ENCODE measurements around the gene RGP1.
A peak's percentile ranks its signal among the peaks of the same experiment; 100 is the strongest.

Gene RGP1

DNA sequence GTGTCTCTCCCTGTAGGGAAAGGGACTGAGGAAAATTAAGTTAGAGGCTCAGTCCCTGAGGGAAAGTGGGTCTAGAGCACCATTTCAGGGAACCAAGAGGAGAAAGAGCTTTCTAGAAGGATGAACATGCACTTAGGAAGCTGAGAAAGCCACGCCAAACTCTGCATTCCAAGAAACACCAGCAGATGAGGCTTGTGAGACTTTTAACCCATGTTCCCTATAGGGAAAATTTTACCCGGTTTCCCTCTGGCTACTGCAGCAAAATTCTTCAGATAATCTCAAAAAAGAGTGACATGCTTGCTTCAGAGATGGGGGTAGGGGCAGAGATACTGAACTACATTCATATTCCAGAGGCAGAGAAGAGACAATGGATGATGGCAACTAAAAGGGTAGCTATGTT is 25.7 kb upstream of the RGP1 start:
- no peak for DNase-seq

GRCh38 chr9:35723908-35724307 is 25.2 kb upstream of the RGP1 start:
- no peak for DNase-seq

GRCh38 chr9:35725362-35725761 is 23.7 kb upstream of the RGP1 start:
- no peak for DNase-seq

DNA sequence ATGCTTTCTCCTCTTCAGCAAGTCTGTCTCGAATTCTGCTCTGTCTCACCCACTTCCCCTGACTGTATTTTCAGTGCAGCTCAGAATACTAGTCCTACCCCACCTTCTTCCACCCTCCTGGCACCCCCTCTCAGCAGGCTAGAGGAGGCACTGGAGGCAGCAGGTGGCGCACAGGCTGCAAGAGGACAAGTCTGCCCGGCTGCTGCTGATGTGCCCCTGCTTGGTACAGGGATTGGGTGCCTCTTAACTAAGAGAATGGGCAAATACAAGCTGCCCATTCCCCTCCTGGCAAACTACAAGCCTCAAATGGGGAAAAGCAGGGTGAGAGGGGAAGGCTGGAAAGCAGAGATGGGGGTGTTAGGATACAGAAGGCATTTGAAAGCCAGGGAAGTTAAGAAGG is 22.2 kb upstream of the RGP1 start:
- DNase-seq, result no peak

DNA sequence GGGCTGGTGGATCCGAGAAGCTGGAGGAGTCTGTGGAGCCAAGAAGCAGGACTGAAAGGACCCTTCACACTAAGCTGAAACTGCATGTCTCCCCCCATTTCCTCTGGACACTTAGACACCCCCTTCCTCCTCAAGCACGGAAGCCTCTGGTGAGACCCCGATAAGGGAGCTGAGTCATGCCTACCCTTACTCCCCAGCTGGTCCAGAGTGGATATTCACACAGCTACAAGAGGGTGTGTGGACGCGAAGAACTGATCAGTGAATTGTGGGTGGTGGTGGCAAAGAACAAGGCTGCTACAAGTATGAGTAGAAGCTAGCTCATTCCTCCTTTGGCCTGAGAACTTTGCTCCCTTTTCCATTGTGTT is 21.4 kb upstream of the RGP1 start:
- no peak for DNase-seq

- no peak for DNase-seq
Measured at GRCh38 chr9:35728041-35728971, 20.8 kb upstream of the RGP1 start.

- no peak for DNase-seq
Measured at GRCh38 chr9:35729101-35729500, 20.0 kb upstream of the RGP1 start.

- DNase-seq, result peak; percentile 43
Measured at GRCh38 chr9:35729700-35730485, 19.2 kb upstream of the RGP1 start.

- no peak for DNase-seq
Measured at GRCh38 chr9:35730486-35730854, 18.6 kb upstream of the RGP1 start.

DNA sequence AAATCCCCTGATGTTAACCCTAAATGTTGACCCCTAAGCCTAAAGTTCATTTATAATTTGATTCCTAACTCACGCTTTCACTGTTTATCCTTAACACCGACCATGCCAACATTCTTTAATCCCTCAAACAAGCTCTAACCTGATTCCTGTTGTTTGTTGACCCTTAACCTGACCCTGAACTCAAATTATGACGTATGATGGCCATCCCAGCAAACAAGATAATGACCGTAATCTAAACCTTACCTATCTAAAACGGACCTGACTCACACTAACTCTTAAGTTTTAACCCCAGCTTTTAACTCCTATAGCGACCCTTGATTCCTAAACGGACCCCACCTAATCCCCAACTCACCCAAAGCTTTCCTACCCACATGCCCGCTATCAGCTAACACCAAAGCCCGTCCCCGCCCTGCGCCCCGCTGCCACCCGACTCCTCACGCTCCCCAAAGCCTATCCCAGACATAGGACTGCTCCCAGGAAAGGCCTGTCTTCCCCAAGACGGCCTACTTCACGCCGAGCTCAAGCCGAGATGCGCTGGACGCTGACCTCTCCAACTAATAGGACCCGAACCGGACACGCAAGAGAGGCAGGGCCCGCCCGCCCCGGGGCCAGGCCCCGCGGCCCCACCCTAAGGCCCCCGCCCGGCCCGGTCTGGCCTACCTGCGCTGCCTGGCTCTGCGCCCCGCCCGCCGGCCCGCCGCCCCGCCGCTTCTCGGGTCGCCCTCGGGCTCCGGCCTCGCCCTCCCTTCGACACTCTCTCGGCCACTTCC is 17.5 kb upstream of the RGP1 start:
- no peak for DNase-seq

DNA sequence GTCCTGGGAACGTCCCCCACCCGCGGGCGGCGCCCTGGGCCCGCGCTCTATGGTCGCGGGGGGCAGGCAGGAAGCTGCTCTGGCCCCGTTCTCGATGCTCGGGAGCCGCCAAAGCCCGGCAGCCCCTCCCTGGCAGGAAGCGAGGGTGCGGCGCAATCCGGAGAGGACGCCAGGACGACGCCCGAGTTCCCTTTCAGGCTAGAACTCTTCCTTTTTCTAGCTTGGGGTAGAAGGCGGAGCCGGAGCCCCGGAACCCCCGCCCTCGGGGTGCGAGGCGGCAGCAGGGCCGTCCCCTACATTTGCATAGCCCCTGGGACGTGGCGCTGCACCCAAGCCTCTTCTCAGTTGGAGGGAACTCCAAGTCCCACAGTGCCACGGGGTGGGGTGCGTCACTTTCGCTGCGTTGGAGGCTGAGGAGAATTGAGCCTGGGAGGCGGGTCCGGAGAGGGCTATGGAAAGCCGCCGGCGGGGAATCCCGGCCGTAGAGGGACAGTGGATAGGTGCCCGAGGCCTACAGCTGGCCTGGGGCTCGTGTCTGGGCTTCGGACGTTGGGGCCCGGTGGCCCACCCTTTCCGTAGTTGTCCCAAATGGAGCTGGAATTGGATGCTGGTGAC is 16.8 kb upstream of the RGP1 start, which contains the start of the genes CREB3 and TLN1:
Gene CREB3, plus strand, starts transcription at position 482 of the 615 bp plus-strand sequence. Its CDS starts 107 bp downstream, at position 589.
Gene TLN1, minus strand, starts transcription at position 11 of the 615 bp plus-strand sequence. CDS start 6,501 bp downstream, outside the sequence.
- DNase-seq, result peak; percentile 100

DNA sequence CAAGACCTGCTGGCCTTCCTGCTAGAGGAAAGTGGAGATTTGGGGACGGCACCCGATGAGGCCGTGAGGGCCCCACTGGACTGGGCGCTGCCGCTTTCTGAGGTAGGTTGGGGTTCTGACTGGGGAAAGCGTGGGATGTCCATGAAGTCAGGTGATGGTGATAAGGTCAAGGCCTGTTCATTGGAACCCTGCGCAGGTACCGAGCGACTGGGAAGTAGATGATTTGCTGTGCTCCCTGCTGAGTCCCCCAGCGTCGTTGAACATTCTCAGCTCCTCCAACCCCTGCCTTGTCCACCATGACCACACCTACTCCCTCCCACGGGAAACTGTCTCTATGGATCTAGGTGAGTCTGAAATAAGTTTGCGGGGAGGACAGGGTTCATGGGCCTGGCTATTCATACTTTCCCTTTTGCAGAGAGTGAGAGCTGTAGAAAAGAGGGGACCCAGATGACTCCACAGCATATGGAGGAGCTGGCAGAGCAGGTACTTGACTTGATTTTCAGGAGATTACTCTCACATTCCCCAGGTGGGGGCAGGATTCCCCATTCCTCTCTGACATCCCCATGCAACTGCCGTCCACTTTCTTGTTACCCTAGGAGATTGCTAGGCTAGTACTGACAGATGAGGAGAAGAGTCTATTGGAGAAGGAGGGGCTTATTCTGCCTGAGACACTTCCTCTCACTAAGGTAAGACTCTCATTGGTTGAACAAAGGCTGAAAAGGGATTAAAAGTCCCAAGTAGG is 16.1 kb upstream of the RGP1 start:
- peak; percentile 78 for DNase-seq

DNA sequence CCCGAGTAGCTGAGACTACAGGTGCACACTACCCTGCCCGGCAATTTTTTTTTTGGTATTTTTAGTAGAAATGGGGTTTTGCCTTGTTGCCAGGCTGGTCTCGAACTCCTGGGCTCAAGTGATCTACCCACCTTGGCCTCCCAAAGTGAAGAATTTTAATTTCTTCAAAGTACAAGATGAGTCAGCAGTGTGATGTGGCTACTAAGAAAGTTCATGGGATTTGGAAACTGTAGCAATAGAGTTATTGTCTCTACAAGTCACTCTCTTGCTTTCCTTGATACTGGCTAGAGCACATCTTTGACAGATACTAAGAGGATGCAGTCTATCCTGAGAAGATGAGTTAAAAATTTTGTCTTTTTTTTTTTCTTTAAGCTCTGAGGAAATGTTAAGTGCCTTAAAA is 15.0 kb upstream of the RGP1 start:
- DNase-seq, result no peak

DNA sequence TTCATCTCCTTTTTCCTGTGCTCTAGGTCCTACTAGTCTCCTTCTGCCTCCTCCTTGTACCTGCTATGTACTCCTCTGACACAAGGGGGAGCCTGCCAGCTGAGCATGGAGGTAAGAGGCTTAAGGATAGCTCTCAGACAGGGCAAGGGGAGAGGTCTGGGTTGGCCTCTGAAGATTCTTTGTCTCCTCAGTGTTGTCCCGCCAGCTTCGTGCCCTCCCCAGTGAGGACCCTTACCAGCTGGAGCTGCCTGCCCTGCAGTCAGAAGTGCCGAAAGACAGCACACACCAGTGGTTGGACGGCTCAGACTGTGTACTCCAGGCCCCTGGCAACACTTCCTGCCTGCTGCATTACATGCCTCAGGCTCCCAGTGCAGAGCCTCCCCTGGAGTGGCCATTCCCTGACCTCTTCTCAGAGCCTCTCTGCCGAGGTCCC is 12.9 kb upstream of the RGP1 start:
- DNase-seq, result peak; percentile 79

GRCh38 chr9:35737143-35737542 is 11.9 kb upstream of the RGP1 start:
- DNase-seq, result no peak

GRCh38 chr9:35738186-35738585 is 10.9 kb upstream of the RGP1 start:
- no peak for DNase-seq

DNA sequence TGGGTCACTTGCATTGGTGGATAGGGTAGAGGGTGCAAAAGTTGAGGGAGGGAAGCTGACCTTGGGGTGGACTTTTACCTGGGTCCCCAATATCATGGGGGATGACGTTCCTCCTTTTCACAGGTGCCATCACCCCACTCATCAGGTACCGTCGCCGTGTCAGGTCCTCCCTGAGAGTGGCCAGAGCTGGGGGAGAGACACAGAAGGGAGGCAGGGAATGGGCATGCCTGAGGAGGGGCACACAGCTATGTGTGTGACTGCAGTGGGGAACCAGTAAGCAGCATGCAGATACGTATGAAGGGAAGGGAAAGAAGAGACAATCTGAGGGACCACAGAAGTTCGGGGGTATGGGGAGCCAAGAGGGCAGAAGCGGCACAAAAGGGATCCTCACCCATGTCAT is 10.2 kb upstream of the RGP1 start:
- no peak for DNase-seq

DNA sequence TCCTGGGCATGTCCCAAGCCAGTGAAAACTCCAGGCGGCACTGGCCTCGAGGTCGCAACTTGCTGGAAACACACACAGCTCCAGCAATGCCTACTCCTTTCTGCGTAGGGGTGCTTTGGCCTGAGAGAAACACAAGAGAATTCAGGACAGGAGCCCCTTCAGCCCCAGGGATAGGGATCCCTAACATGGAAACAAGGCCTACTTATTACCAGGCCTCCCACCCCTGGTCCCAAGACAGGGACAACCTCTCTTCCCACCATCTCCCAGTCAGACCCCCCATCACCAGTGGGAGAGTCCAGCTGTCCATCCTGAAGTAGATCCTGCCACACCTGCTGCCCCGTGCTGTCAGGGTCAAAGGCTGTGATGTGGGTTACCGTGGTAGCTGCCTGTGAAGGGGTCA is 8.8 kb upstream of the RGP1 start:
- no peak for DNase-seq

DNA sequence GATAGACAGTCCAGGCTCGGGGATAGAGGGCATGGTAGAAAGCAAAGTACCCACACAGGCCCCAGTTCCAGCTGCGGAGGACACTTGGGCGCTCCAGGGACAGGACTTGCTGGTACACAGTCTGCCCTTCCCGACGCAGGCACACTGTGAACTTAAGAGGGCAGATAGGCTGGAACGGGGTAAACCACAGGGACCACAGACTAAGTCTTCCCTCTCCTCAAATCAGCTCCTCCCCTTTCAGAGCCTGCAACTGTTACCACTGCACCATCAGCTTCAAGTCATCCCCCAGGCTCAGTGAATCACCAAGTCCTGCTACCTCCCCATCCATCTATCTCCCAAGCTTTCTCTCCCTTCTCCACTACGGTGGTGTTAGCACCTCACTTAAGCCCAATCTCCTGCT is 7.3 kb upstream of the RGP1 start:
- no peak for DNase-seq

- DNase-seq, result no peak
Measured at GRCh38 chr9:35743452-35743851, 5.6 kb upstream of the RGP1 start.

DNA sequence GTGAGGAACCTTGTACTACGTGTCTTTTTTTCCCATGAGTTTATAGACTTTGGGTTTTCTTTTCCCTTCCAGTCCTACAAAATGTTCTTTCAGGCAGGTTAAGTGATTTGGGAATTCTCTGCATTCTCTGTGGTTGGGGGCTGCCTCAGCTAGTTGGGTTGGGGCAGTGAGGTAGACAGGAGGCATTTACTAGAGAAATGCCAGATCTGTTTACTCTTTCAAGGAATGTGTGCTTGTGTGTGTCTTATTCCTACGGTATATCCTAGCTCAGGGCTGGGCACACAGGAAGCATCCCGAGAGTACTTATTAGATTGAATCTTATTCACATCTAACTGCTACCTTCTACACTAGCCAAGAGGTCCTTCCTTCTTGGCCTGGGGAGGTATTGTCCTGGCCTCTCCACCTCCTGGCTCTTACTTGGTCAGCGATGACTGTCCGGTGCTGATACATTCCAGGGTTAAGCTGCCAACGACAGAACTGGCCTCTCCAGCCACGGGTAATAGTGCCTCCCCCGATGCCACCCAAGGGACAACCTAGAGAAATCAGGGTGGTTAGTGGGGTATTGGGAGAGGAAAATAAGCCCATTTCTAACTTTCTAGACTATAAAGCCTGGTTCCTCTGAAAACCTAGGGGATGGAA is 5.1 kb upstream of the RGP1 start:
- no peak for DNase-seq
